ENCODE data around the gene ISOC2. TPM values are rescaled to one million over a fixed set of nuclear protein-coding genes. Genes with fewer than 3 reads are reported as not detected.
A peak's percentile ranks its signal among the peaks of the same experiment; 100 is the strongest.

ISOC2 gene
- 10 to 100 TPM; 21.8 to 39.2 (median 31.7) TPM for total RNA-seq
- 10 to 100 TPM in 1 of 2 donors, 1 to 10 TPM in 1; 1.4 to 39.4 TPM for polyA plus RNA-seq
- long read RNA-seq, donor 1, transcript ISOC2-202 (6 exons, 998 nt): major isoform, 5 of 7 reads
- long read RNA-seq, donor 1, partial matches to known transcripts: 0 of 7 reads
- long read RNA-seq, donor 1, other reads (novel, unspliced or antisense): 0 of 7 reads
- long read RNA-seq, donor 2, transcript ISOC2-203 (5 exons, 1,566 nt): minor isoform, 11 of 56 reads
- long read RNA-seq, donor 2, transcript ISOC2-202 (6 exons, 998 nt): major isoform, 26 of 56 reads
- long read RNA-seq, donor 2, partial matches to known transcripts: 14 of 56 reads
- long read RNA-seq, donor 2, other reads (novel, unspliced or antisense): 0 of 56 reads
- long read RNA-seq, donor 3, partial matches to known transcripts: 0 of 4 reads
- long read RNA-seq, donor 3, other reads (novel, unspliced or antisense): 0 of 4 reads

GRCh38 chr19:55461259-55461973, at the start of gene ISOC2:
ISOC2 (minus strand) TSS chr19:55461642; CDS start chr19:55456486, 5,156 bp downstream.
- H3K27me3 ChIP-seq: no peaks in the 10 kb centered on the region
- H3K4me1 ChIP-seq (ENCODE audit: insufficient read depth): no peaks in the 10 kb centered on the region
- DNase-seq: peak; percentile 100
- H3K9me3 ChIP-seq: no peaks in the 10 kb centered on the region
- intact Hi-C loops (cut with DNase I): loop anchor here in 1 of 4 donors (5.0 kb wide), 2 partner anchors 41 to 74 kb away; partner anchors contain the start of gene RPL28
- H3K27ac ChIP-seq: peak within 1 kb of the TSS; percentile 64 to 72
- WGBS, 3 donors: 0% methylated on average over 53 to 54 of the region's 54 CpGs
- no peak for TF ChIP-seq CTCF (IDR thresholded peaks at IDR 0.05)
- TF ChIP-seq POLR2A (IDR thresholded peaks at IDR 0.05): peak; percentile 82
- TF ChIP-seq EP300 (IDR thresholded peaks at IDR 0.05): peak; percentile 12
- peak within 1 kb of the TSS; percentile 60 for H3K4me3 ChIP-seq
- H3K36me3 ChIP-seq: no peaks in the 10 kb centered on the region

DNA sequence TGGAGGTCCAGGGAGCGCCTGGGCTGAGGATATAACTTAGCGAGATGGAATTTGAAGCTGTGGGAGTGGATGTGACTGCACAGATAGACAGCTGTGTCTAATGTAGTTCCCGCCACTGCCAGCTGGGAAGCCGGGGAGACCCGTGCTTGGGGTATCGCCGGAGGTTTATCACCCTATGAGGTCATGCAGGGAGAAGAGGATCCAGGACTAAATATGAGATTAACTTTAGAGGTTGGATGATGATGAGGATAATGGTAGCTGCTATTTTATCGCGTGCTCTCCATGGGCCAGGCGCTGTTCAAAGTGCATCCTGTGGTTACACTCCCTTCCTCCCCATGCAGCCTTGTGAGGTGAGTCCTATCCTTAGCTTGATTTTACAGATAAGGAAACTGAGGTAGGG, 46.7 kb upstream of the ISOC2 start:
- intact Hi-C loops (cut with DNase I): loop anchor here (5.0 to 10.0 kb wide), 6 partner anchors 41 to 363 kb away; partner anchors contain the start of genes TNNT1 (in 2 of the 4), BRSK1 (in 1 of the 4), HSPBP1 (in 1 of the 4) and RPL28 (in 1 of the 4)
- no peaks in the 10 kb centered on the region for H3K36me3 ChIP-seq
- no peak for DNase-seq
- no peaks in the 10 kb centered on the region for H3K27me3 ChIP-seq
- H3K4me1 ChIP-seq (ENCODE audit: insufficient read depth): no peaks in the 10 kb centered on the region
- H3K4me3 ChIP-seq: no peak overlapping the region
- 72 to 74% (median 74%) methylated on average over 10 of the region's 10 CpGs for WGBS, 3 donors
- TF ChIP-seq EP300 (IDR thresholded peaks at IDR 0.05) (no peak), POLR2A (IDR thresholded peaks at IDR 0.05) (no peak), CTCF (IDR thresholded peaks at IDR 0.05) (no peak)
- no peaks in the 10 kb centered on the region for H3K9me3 ChIP-seq
- no peak overlapping the region for H3K27ac ChIP-seq

DNA sequence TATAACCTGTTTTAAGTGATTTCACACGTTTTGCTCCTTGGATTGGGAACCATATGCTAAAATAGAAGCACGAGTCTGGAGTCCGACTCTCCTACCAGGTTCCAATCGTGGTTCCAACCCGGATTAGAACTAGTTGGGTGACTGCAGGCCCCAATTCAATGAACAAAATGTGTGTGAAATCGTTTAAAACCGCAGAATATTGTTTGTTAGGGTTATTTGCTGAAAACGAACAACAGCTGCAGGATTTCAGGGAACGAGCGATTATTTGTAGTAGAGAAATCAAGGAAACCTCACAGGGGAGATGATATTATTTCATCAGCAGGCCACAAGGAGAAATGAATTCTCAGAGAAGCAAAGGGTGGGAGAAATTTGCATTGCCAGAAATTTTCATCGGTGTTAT, 43.5 kb upstream of the ISOC2 start:
- TF ChIP-seq EP300 (IDR thresholded peaks at IDR 0.05): no peak
- no peaks in the 10 kb centered on the region for H3K9me3 ChIP-seq
- 88 to 91% (median 90%) methylated on average over 11 of the region's 11 CpGs for WGBS, 3 donors

GRCh38 chr19:55504252-55504603, 42.8 kb upstream of the ISOC2 start:
- intact Hi-C loops (cut with DNase I): loop anchor here (5.0 to 10.0 kb wide), 7 partner anchors 37 to 359 kb away; partner anchors contain the start of genes TNNT1 (in 2 of the 4), BRSK1 (in 1 of the 4), C19orf85 (in 1 of the 4) and HSPBP1 (in 1 of the 4)
- no peak for DNase-seq
- 42 to 47% (median 46%) methylated on average over 13 of the region's 13 CpGs for WGBS, 3 donors
- TF ChIP-seq EP300 (IDR thresholded peaks at IDR 0.05) (no peak), POLR2A (IDR thresholded peaks at IDR 0.05) (no peak), CTCF (IDR thresholded peaks at IDR 0.05) (no peak)
- Histone ChIP-seq H3K4me3 (peak overlapping the region; percentile 17), H3K27ac (no peak overlapping the region), H3K27me3 (no peaks in the 10 kb centered on the region), H3K4me1 (ENCODE audit: insufficient read depth) (no peaks in the 10 kb centered on the region), H3K36me3 (no peaks in the 10 kb centered on the region), H3K9me3 (no peaks in the 10 kb centered on the region)

More for the DNA sequence above, 43.5 kb upstream of the ISOC2 start:
- H3K4me1 ChIP-seq (ENCODE audit: insufficient read depth): no peaks in the 10 kb centered on the region
- no peak overlapping the region for H3K4me3 ChIP-seq
- DNase-seq: no peak
- no peaks in the 10 kb centered on the region for H3K27me3 ChIP-seq
- H3K36me3 ChIP-seq: no peaks in the 10 kb centered on the region
- intact Hi-C loops (cut with DNase I): loop anchor here (5.0 to 10.0 kb wide), 7 partner anchors 38 to 360 kb away; partner anchors contain the start of genes TNNT1 (in 2 of the 4), BRSK1 (in 1 of the 4), C19orf85 (in 1 of the 4) and HSPBP1 (in 1 of the 4)
- no peak overlapping the region for H3K27ac ChIP-seq
